Vagina (tissue), 2 donors: ENCODE measurements around the gene ZNF740.

Experiments
- CTCF ChIP-seq, 3 experiments: fragments of 450-650 bp in 2 of 3; fragments of 200-600 bp in 1 of 3; sonication (generic) in 1 of 3; IDR thresholded peaks; one replicate each; pipeline ENCODE4 v1.5.1; 2017 to 2019; ENCODE audit warnings: antibody characterized with exemption in 3 of 3, mild to moderate bottlenecking in 2 of 3, moderate library complexity in 2 of 3
- POLR2A ChIP-seq, 2 donors: fragments of 450-650 bp; IDR thresholded peaks; one replicate each; pipeline ENCODE4 v1.6.1; 2017; ENCODE audit warnings: antibody characterized with exemption in 2 of 2, mild to moderate bottlenecking in 2 of 2, moderate library complexity in 2 of 2
- POLR2AphosphoS5 ChIP-seq, 2 donors: sonication (generic); formaldehyde crosslinking; IDR thresholded peaks; one replicate each; pipeline ENCODE4 v1.9.0; 2017; ENCODE audit warnings: antibody characterized with exemption in 2 of 2, mild to moderate bottlenecking in 2 of 2, low read depth in 1 of 2; ENCODE audit not compliant: insufficient read depth in 1 of 2

GRCh38 chr12:53229454-53229853 is 48.9 kb downstream of the ZNF740 start:
- TF ChIP-seq CTCF (IDR thresholded peaks at IDR 0.05), result no peak
- no peak for TF ChIP-seq POLR2A (IDR thresholded peaks at IDR 0.05)
- no peak for TF ChIP-seq POLR2AphosphoS5 (IDR thresholded peaks at IDR 0.05; ENCODE audit: insufficient read depth in 1 of 2, low read depth in 1 of 2)
